HepG2 (cell line): Measurements from ENCODE around the gene CD48. TPM values are rescaled to one million over a fixed set of nuclear protein-coding genes. Genes with fewer than 3 reads are reported as not detected.

Experiments
- ATAC-seq: fragments of 200-7000 bp; cut with Tn5 transposase; 3 replicates; pipeline ENCODE4 v1.9.1; 2020; ENCODE audit warnings: mild to moderate bottlenecking, moderate library complexity
- BruUV-seq: library from RNA; stranded (reverse); fragments of 400-500 nt; replicated peaks from 2 replicates; lab custom pipeline; 2021; lab: Mats Ljungman, UMichigan
- CTCF ChIA-PET: fragments of 300-600 bp; formaldehyde crosslinking; extraction: SDS; loops from one replicate; lab custom pipeline; 2021; ENCODE audit warnings: low total read pairs, inconsistent platforms, low intra/inter-chr PET ratio; lab: Yijun Ruan, JAX
- POLR2A ChIA-PET: fragments of 350-600 bp; sonication (Branson Sonifier 250); formaldehyde crosslinking; loops from one replicate; lab custom pipeline; 2020; ENCODE audit warnings: antibody characterized with exemption, inconsistent platforms; lab: Yijun Ruan, JAX
- DNase-seq: peaks from one replicate; pipeline ENCODE4 v3.0.0-alpha.2; 2015; ENCODE audit warnings: low spot score
- FAIRE-seq: peaks from 3 replicates; lab custom pipeline; 2011; peaks lifted over from hg19 to GRCh38; lab: Jason Lieb, UNC
- H2AFZ ChIP-seq: one replicate; pipeline ENCODE4 v1.6.1; 2011; ENCODE audit warnings: low read length, inconsistent platforms
- H3K27ac ChIP-seq: fragments of 300-600 bp; 3 replicates; pipeline ENCODE4 v1.8.0; 2011; ENCODE audit warnings: mixed run types, mild to moderate bottlenecking, mixed read lengths, low read length, inconsistent platforms; ENCODE audit not compliant: insufficient read depth; ENCODE audit errors: extremely low read length
- H3K27me3 ChIP-seq, 2 experiments: fragments of 200-600 bp in 1 of 2; 2 replicates in 1 of 2; 3 replicates in 1 of 2; pipeline versions ENCODE4 v1.6.0 to v1.8.0; 2011; ENCODE audit warnings: low read length in 2 of 2, mild to moderate bottlenecking in 2 of 2, moderate library complexity in 2 of 2, inconsistent platforms in 1 of 2; ENCODE audit not compliant: insufficient read depth in 2 of 2, control insufficient read depth in 1 of 2
- H3K36me3 ChIP-seq, 2 experiments: fragments of 200-600 bp in 1 of 2; replicated peaks in 1 of 2; 2 replicates in 1 of 2; 3 replicates in 1 of 2; pipeline versions ENCODE4 v1.5.1 to v1.8.0; 2011; ENCODE audit warnings: low read length in 2 of 2, inconsistent platforms in 1 of 2; ENCODE audit not compliant: insufficient read depth in 2 of 2, control insufficient read depth in 1 of 2
- H3K4me1 ChIP-seq: 2 replicates; pipeline ENCODE4 v1.5.1; 2012; ENCODE audit warnings: low read length, inconsistent platforms; ENCODE audit not compliant: insufficient read depth
- H3K4me2 ChIP-seq: 2 replicates; pipeline ENCODE4 v1.6.0; 2011; ENCODE audit warnings: low read depth, low read length, inconsistent platforms
- H3K4me3 ChIP-seq, 3 experiments: fragments of 200-600 bp in 1 of 3; sonication (generic), shearing (Covaris generic) in 1 of 3; replicated peaks in 1 of 3; 2 replicates each; pipeline ENCODE4 v1.5.1; 2011 to 2016; ENCODE audit warnings: low read length in 3 of 3, inconsistent platforms in 2 of 3, low read depth in 2 of 3, mild to moderate bottlenecking in 2 of 3, control low read depth in 1 of 3, mixed read lengths in 1 of 3; ENCODE audit not compliant: insufficient read depth in 1 of 3
- H3K79me2 ChIP-seq: one replicate; pipeline ENCODE4 v1.6.1; 2011; ENCODE audit warnings: low read length, inconsistent platforms; ENCODE audit not compliant: insufficient read depth
- H3K9ac ChIP-seq: 2 replicates; pipeline ENCODE4 v1.6.0; 2011; ENCODE audit warnings: mild to moderate bottlenecking, low read depth, low read length, inconsistent platforms; ENCODE audit not compliant: insufficient read depth
- H3K9me3 ChIP-seq: 2 replicates; pipeline ENCODE4 v1.5.1; 2012; ENCODE audit warnings: mild to moderate bottlenecking, low read length
- H4K20me1 ChIP-seq: 2 replicates; pipeline ENCODE4 v1.6.0; 2011; ENCODE audit warnings: inconsistent platforms, mild to moderate bottlenecking, low read length, moderate library complexity; ENCODE audit not compliant: insufficient read depth
- ATF1 ChIP-seq: IDR thresholded peaks from 2 replicates; pipeline ENCODE4 v1.6.1; 2016; ENCODE audit warnings: mild to moderate bottlenecking, control low read depth
- PLSCR1 ChIP-seq: sonication (generic); formaldehyde crosslinking; IDR thresholded peaks from 2 replicates; pipeline ENCODE4 v1.5.0; 2020; ENCODE audit warnings: missing genetic modification reagents, mild to moderate bottlenecking, borderline replicate concordance
- TFE3 ChIP-seq: IDR thresholded peaks from 2 replicates; pipeline ENCODE4 v1.6.1; 2016
- ZKSCAN8 ChIP-seq: IDR thresholded peaks from 2 replicates; pipeline ENCODE4 v1.6.1; 2016; ENCODE audit warnings: borderline replicate concordance, missing genetic modification reagents, missing compliant biosample characterization
- ZNF362 ChIP-seq: sonication (generic); formaldehyde crosslinking; IDR thresholded peaks from 2 replicates; pipeline ENCODE4 v1.4.0; 2020; ENCODE audit warnings: missing genetic modification reagents, mild to moderate bottlenecking, borderline replicate concordance
- WGBS: methylation state at CpG from one replicate; pipeline ENCODE4 v1.1.6; 2017; ENCODE audit warnings: low lambda C conversion rate; 5-methylcytosine and 5-hydroxymethylcytosine counted together
- in situ Hi-C: cut with HindIII; loops from 2 replicates; pipeline ENCODE4 v1.10.0; 2017; ENCODE audit warnings: low pct_unique_long_range_greater_than_20kb; ENCODE audit not compliant: extremely low pct_ligation_motif_present
- intact Hi-C: fragments of 100-400 bp; cut with micrococcal nuclease; formaldehyde crosslinking; loops from one replicate; pipeline ENCODE4 v1.10.0; 2022; ENCODE audit not compliant: unreplicated experiment
- polyA plus RNA-seq, 8 experiments: library from polyadenylated mRNA; depleted of rRNA in 3 of 8; stranded (reverse) in 7 of 8; unstranded in 1 of 8; fragments of >200 nt; fragmentation: Illumina TruSeq in 4 of 8; extraction: Trizol in 4 of 8; gene quantifications; 2 replicates each; pipeline versions ENCODE4 v1.2.1 to v1.2.3, GENCODE V29; 2011 to 2016; ENCODE audit warnings: low read depth in 4 of 8, missing spikeins in 1 of 8, mixed read lengths in 1 of 8; ENCODE audit not compliant: insufficient read depth in 1 of 8
- total RNA-seq, 5 experiments: library from RNA; depleted of rRNA; stranded (reverse); fragments of >200 nt; fragmentation: Illumina TruSeq; extraction: Trizol; gene quantifications; 2 replicates each; pipeline ENCODE4 v1.2.3, GENCODE V29; 2016; ENCODE audit warnings: low read depth in 1 of 5

CD48 gene
- total and polyA plus RNA-seq, 2 of the 13 experiments (the other 11 are each of a cell fraction or from before 2014, with no cell fraction given), result not detected

GRCh38 chr1:160740133-160740688, 28.6 kb upstream of the CD48 start:
- in situ Hi-C loops, result no loop called here
- no peak for FAIRE-seq
- intact Hi-C loops, result no loop called here

More at GRCh38 chr1:160740133-160740688, 28.6 kb upstream of the CD48 start:
- TF ChIP-seq ZNF362 (no peak), TFE3 (CRISPR knock-in tag) (no peak), ZKSCAN8 (no peak), PLSCR1 (no peak), ATF1 (CRISPR knock-in tag) (no peak)
- TF ChIP-seq, all 625 proteins: peak for 0
- H3K36me3 ChIP-seq, result no peaks in the 10 kb centered on the region
- ATAC-seq (no peak), DNase-seq (no peak)
- no peak overlapping the region for H3K4me3 ChIP-seq
- H2AFZ ChIP-seq, result no peak overlapping the region
- H3K79me2 ChIP-seq, result no peaks in the 10 kb centered on the region
- H3K4me2 ChIP-seq, result no peak overlapping the region
- whole genome bisulfite sequencing, result 15% methylated on average over 5 of the region's 5 CpGs
- no peaks in the 10 kb centered on the region for H3K4me1 ChIP-seq
- ChIA-PET POLR2A (no interaction called here), CTCF (no interaction called here)
- no peaks in the 10 kb centered on the region; a peak in 1 of 5 replicates for H3K27me3 ChIP-seq
- H3K27ac ChIP-seq, result no peak overlapping the region
- H4K20me1 ChIP-seq, result no peaks in the 10 kb centered on the region
- peaks cover 7% of the 10 kb centered on the region; the same call in 1 of the 2 replicates for H3K9me3 ChIP-seq
- no TSS peak for BruUV-seq
- H3K9ac ChIP-seq, result no peak overlapping the region
